AG20443 (cell line): ENCODE measurements around the gene PCNX2.
A peak's percentile ranks its signal among the peaks of the same experiment; 100 is the strongest.

Experiments used
- DNase-seq: peaks from one replicate; pipeline ENCODE4 v3.0.0; 2012; ENCODE audit warnings: low spot score, mixed read lengths

Gene PCNX2

DNA sequence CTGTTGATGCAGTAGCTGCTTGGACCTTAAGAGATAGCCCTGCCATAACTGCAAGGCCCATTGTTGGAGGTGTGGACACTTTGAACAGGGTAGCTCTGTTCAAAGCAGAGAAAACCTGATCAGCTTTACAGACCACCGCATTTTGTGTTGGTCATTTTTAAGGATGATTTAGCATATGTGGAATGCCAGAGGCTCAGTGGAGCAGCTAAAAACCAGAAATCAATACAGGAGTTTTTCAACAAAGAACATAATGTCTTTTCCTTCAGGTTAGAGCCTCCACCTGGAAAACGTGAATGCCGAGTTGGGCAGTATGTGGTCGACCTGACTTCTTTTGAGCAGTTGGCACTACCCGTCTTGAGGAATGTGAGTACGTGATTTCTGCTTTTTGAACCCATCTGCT is 339.4 kb downstream of the PCNX2 start:
- DNase-seq, result no peak

DNA sequence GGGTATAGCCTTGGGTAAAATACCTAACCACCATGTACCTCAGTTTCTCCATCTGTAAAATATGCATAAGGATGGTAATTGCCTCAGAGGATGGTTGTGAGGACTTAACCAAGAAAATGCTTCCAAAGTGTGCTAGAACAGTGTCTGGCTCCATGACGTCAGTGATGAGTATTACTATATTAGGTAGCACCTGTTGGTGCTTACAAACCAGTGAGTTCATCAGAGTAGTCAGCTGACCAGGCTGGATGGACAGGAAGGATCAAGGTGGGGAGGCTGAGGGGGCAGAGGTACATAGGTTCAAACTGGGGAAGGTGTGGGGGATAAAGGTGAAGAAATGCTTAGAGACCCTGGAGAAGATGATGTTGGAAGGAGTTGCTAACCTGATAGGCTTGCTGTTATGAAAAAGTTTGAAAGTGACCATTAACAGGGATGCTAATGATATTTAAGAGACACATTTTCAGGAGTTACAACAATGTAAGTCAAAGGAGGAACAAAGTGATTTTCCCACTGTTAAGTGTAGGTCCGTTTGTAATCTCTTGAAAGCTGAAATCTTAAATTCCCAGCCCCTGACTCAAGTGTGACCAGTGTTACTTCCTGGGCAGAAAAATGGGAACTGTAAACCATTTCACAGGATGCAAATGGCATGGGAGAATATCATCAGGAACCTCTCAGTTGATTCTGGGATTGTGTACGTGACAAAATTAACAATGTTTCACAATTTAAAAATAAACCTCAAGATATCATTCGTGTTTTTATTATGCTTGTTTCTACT is 340.7 kb downstream of the PCNX2 start:
- DNase-seq, result no peak

DNA sequence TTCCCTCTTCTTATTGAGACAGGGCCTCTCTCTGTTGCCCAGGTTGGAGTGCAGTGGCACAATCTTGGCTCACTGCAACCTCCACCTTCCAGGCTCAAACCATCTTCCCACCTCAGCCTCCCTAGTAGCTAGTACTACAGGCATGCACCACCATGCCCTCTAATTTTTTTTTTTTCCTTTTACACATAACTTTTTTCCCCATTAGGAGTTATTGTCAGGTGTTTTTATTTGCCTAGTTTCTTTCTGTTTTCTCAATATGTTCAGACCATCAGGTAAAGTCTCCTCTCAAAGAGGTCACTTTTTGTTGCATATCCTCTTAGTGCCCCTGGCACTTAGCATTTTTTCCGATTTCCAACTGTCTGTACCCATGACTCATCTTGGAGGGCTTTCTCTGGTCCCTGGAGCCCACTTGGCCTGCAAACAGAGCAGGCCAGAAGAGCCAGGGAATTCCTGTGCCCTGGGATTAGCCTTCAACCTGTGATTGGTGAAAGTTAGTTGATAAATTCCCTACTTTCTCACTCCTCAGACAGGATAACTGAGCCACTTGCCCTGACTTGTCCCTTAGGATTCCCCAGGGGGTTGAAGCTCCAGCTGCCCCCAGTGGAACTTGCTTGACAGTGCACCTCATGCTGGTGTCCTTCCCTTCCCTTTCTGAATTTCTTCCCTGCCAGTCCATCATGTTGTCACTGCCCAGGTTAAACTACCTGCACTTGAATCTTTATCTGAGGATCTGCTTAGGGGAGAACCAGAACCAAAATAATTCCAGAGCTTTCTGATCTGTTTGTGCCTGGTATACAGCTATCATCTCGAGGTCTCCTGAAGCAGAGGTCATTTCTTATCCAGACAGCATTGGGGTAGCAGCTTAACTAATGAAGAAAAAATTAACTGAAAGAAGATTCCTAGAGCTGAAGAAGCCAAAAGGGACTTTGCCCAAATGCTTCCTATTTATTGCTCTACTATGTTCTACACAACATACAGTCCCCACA is 342.7 kb downstream of the PCNX2 start:
- peak; percentile 61 for DNase-seq

DNA sequence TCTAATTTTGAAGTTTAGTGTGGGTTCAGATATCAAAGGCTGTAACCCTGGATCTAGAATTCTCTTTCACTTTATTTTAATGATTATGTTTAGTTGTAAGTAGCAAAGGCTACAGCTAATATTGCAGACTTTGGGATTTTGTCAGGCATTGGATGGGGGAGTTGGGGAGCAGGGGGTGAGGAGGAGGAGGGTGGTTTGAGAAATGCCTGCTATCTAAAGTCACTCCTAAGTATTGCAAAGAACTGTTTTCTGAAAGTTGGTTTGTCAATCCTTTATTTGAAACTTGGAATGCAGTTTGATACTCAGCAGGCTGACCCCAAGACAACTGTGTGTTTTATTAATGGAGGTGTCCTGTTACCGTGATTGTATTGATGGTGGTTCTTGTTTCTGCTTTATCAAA is 343.9 kb downstream of the PCNX2 start:
- DNase-seq, result no peak

DNA sequence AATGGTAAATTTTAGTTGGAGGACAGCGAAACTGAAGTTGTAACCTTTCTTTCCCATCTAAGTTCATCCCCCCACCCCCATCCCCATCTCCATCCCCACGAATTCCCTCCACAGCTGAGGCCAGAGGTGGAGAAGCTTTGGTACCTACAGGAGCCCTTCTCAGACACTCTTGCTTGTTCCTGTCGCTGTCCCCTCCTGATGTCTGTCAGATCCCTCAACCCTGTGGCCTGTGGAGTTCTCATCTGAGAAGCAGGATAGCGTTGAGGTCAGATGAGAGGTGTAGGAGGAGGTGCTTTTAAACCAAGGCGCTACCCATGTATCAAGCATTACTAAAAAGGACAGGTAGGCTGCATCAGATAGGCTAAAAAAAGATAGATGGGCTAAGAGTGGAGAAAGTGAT is 344.3 kb downstream of the PCNX2 start:
- DNase-seq, result peak; percentile 18

DNA sequence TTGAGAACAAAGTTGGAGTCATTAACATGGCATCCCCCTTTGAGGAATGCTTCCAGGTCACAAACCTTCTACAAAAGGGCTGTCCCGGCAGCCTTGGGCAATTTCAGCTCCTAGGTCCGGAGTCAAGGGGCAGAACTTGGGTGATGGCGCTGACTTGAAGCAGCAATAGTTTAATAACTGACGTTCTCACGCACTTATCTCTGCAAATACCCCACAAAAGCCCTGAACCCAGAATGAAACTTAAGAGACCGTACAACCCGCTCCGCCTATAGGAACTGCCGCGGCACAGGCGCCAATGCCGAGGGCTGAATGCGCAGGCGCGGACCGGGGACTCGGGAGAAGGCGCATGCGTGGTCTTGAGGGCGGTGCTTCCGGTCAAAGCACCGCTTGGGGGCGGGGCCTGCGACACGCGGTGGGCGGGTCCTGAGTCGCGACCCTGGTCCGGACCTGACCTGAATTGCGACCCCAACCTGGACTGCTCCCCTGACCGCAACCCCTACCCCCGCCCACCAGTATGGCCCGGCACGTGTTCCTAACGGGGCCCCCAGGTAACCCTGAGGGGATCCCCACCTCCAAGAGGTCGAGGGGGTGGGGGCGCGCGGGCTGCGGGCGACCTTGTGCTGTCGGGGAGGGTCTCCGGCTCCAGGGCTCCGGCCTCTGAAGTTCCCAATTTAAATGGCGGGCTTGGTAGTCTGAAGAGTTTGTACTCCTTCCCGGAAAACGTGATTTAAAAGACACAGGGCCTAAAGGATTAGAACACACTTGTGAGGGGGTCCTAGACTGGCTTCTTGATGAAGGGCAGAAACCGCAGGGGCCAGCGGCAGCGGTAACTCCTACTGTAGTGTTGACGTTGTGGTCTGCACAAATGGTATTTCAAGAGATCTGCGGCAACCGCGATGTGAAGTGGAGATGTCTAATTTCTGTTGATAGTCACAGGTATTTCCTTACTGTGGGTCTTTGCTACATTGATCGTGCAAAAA is 345.0 kb downstream of the PCNX2 start, which contains the start of gene NTPCR:
TSS of gene NTPCR (plus strand) at position 415 of the 980 bp plus-strand sequence. CDS start at position 515, 100 bp downstream.
- peak; percentile 100 for DNase-seq

DNA sequence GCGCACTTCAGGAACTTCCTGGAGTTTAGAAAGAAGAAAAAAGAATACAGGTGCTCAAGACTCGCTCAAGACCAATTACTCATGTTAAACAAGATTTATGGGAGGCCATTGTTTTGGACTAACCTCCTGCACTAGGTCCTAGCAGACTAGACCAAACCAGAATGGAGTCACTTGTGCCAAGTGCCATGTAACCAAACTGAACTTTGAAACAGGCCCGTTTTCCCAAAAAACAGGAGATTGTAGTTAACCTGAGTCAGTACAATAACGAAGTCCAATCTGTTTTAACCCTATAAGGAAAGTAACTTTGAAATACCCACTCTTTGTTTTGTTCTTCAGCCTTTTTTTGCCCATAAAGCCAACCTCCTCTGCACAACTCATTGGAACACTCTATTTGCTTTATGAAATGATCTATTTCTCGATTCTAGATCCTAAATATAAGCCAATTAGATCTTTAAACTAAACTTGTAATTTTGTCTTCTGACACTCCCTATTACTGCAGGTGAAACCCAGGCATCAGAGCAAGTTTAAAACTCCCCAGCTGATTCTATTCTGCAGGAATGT is 345.8 kb downstream of the PCNX2 start:
- DNase-seq, result no peak

DNA sequence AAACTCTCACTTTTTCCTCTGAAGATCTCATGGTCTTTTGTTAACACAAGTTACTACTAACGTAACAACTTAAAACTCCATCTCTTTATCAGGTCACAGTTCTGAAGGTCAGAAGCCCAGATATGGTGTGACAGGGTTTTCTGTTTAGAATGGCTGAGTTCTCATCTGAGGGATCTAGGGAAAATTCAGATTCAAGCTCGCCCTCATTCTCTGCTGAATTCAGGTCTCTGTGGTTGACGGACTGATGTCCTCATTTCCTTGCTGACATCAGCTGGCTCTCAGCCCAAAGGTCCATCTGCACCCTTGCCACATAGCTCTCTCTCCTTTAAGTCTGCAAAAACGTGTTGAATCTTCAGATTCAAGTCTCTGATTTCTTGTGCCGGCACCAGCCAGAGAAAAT is 351.2 kb downstream of the PCNX2 start:
- DNase-seq, result no peak

DNA sequence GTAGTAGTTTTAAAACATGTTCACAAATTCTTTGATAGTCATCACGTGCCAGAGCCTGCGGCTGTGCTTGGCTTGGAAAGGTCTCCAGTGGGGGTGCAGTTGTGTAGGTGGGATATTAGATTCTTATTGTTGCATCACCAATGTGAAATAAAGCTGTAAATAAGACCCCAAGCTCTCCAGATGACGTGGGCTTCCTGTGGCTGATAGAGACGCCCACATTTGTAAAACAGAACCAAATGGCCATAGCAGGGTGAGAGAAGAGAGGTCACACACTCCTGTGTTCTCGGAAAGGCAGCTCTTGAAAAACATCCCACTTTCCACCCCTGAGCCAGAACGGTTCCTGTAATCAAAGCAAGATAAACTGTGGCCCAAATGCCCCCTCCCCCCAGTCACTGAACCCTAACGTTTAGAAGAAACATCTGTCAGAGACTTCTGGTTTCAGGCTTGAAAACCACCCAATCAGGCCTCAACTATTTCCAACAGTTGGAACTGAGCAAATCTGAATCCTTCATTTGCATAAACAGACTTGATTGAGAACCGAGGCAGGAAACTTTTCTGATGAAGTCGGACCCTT is 351.8 kb downstream of the PCNX2 start:
- no peak for DNase-seq

DNA sequence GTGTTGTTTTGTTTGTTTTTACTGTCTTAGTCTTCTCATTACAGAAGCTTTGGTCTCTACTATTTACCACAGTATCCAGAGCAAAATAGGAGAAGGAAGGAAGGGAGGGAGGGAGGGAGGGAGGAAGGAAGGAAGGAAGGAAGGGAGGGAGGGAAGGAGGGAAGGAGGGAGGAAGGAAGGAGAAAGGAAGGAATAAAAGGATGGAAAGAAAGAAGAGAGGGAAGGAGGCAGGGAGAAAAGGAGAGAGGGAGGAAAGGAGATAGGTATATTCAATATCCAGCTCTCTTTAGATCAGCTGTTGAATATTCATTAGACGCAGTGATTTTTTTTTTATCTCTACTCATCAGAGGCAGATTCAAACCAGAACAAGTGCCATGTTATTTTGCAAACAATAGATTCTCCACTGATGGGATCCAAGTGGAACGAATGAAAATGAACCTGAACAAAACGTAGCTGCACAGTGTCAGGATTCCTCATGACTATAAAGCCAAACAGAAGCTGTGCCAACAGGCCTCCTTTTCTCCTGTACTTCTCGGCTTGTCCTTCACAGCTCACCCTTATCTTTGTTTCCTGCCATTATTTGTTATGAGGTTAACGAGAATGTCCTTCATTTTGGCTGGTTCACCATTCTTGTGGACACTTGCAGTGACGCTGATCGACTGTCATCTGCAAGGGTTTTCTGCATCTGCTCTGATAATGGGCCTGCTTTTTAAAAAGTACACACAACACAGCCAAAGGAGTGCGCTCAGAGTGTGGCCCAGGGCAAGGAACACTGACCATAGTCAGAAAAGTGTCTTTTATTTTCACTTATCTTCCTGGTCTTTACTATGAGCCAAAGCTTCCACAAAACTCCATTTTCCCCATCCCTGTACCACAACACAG is 352.9 kb downstream of the PCNX2 start:
- DNase-seq, result no peak

DNA sequence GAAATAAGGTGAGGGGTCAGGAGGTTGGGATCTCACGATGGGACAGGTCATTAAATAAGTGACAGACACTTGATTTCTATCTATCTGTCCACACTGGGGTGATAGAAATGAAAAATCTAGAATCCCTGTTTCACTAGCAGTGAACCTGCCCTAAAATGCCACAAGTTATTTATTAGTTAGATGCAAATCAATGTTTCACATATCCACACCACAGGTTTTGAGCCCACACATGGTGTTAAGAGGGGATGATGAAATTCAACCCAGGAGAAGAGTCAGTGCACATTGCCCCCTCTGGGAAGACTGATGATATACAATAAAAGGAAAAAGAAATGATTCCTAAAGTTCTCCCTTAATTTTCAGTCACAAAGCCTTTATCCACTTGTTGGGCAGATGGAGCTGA is 355.3 kb downstream of the PCNX2 start:
- no peak for DNase-seq

DNA sequence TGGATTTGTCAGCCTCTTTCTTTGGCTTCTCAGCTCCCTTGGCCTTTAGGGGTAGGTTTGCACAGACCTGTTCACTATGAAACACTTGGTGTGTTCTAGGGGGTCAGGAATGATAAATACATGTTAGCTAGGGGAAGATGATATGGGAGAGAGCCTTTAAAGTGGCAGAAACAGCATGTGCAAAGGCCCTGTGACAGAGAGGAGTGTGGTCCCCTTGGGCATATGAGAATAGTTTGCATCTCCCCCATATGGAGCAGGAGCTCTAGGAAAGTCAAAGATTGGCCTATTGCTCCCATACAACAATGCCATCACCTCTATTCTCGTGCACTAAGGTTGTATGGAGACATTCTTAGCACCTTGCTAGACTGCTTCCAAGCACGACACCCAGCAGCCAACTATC is 355.8 kb downstream of the PCNX2 start:
- no peak for DNase-seq

DNA sequence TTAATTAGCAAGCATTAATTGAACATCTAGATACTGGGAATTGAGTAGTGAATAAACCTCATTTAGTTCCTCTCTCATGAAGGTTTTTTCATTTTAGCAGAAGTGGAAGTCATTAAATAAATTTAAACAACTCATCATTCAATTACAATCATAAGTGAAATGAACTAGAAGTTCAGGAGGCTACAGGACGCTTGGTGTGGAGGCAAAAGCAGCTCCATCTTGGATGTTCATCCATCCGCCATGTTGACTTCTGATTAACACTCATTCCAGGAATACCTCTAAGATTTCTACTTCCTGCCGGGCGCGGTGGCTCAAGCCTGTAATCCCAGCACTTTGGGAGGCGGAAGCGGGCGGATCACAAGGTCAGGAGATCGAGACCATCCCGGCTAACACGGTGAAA is 356.6 kb downstream of the PCNX2 start:
- no peak for DNase-seq

DNA sequence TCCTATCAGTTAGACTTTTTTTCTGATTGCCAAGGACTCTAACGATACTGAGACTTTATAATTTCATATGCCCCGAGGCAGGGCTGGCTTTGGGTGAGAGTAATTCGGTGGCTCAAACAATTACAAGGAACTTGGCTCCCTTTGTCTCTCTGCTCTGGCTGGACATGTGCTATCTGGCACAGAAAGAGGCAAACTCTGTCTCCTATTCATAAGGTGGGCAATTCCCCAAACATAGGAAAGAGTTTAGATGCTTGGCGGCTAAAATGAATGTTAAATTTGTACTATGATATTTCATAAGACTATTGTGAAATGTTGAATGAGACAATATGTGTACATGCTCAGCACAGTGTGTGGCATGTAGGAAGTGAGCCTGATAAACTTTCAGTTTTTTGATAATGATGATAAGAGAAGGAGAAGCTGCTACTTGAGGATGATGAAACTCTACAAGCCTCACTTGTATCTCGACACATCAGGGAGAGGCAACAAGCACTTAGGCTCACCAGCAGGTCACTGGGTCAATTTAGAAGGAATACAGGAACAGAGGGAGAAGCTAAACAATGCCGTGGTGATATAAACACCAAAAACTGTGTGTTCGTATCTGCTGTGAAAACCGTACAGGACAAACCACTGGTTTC is 357.7 kb downstream of the PCNX2 start:
- no peak for DNase-seq

DNA sequence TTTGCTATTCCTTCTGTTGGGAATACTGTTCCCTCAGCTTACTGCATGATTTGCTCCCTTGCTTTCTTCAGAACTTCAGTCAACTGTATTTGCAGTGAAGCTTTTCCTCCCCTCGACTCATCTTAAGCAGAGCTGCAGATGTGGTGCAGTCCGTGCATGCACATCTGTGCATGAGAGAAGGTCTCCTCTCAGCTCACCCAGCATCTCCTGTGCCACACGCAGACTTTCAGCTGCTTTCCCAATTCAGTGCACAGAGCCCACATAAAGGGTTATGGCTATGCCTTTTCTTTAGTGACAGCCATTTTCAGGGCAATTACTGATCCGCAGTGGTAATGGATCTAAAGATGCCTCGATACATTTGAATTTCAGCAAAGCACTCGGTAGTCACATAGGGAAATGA is 358.6 kb downstream of the PCNX2 start:
- no peak for DNase-seq
